Calu3 (cell line): ENCODE measurements around the gene ELFN1. TPM values are rescaled to one million over a fixed set of nuclear protein-coding genes. Genes with fewer than 3 reads are reported as not detected.

Experiments used
- BruUV-seq: library from RNA; stranded (reverse); fragments of 400-500 nt; replicated peaks from 2 replicates; lab custom pipeline; 2021; lab: Mats Ljungman, UMichigan
- CTCF ChIA-PET: fragments of 300-600 bp; sonication (Branson Sonifier 250); formaldehyde crosslinking; loops from one replicate; lab custom pipeline; 2022; ENCODE audit warnings: antibody characterized with exemption; lab: Charles Lee
- DNase-seq: peaks from one replicate; pipeline ENCODE4 v3.0.0; 2022
- H3K27ac Mint-ChIP-seq: one replicate; pipeline ENCODE4 v1.8.0; 2022; ENCODE audit warnings: mixed read lengths; ENCODE audit not compliant: unreplicated experiment
- H3K27me3 Mint-ChIP-seq: one replicate; pipeline ENCODE4 v1.8.0; 2022; ENCODE audit warnings: mixed read lengths; ENCODE audit not compliant: unreplicated experiment
- H3K36me3 Mint-ChIP-seq: one replicate; pipeline ENCODE4 v1.8.0; 2022; ENCODE audit warnings: mild to moderate bottlenecking, moderate library complexity, mixed read lengths; ENCODE audit not compliant: insufficient read depth, unreplicated experiment
- H3K4me1 Mint-ChIP-seq: one replicate; pipeline ENCODE4 v1.8.0; 2022; ENCODE audit warnings: mild to moderate bottlenecking, low read depth, mixed read lengths; ENCODE audit not compliant: unreplicated experiment
- H3K4me3 Mint-ChIP-seq: one replicate; pipeline ENCODE4 v1.8.0; 2022; ENCODE audit warnings: mild to moderate bottlenecking, low read depth, moderate library complexity, mixed read lengths; ENCODE audit not compliant: unreplicated experiment
- H3K9me3 Mint-ChIP-seq: one replicate; pipeline ENCODE4 v1.8.0; 2022; ENCODE audit warnings: low read depth, mixed read lengths; ENCODE audit not compliant: unreplicated experiment
- CTCF ChIP-seq: fragments of 200-600 bp; IDR thresholded peaks from one replicate; pipeline ENCODE4 v1.8.0; 2022; ENCODE audit warnings: antibody characterized with exemption; ENCODE audit not compliant: unreplicated experiment
- intact Hi-C: fragments of 100-400 bp; cut with micrococcal nuclease; formaldehyde crosslinking; loops from one replicate; pipeline ENCODE4 v1.10.0; 2022; ENCODE audit not compliant: unreplicated experiment
- total RNA-seq: library from RNA; stranded (reverse); gene quantifications from 2 replicates; pipeline ENCODE4 v1.2.3, GENCODE V29; 2022

ELFN1 gene
- total RNA-seq, 1 experiment from 2014 or later = not detected

GRCh38 chr7:1637155-1637554 lies 32.9 kb upstream of the ELFN1 start:
- CTCF ChIA-PET = no interaction called here
- Mint-ChIP-seq H3K27ac (no peak overlapping the region), H3K9me3 (peaks cover 4% of the 10 kb centered on the region), H3K4me1 (no peaks in the 10 kb centered on the region), H3K4me3 (no peak overlapping the region), H3K36me3 (no peaks in the 10 kb centered on the region), H3K27me3 (peaks cover 85% of the 10 kb centered on the region)
- intact Hi-C loops = no loop called here
- no peak for TF ChIP-seq CTCF
- no peak for DNase-seq
- BruUV-seq = no TSS peak

GRCh38 chr7:1638215-1638661 lies 31.8 kb upstream of the ELFN1 start:
- H3K9me3 Mint-ChIP-seq = peaks cover 4% of the 10 kb centered on the region
- intact Hi-C loops = no loop called here
- BruUV-seq = no TSS peak
- H3K27me3 Mint-ChIP-seq = peaks cover 85% of the 10 kb centered on the region
- CTCF ChIA-PET = interaction anchor here (0.9 kb wide), 1 partner anchor 25 kb away, joined by 3 read pairs; no protein-coding TSS in a partner anchor
- no peak for DNase-seq
- no peaks in the 10 kb centered on the region for H3K4me1 Mint-ChIP-seq
- no peak overlapping the region for H3K4me3 Mint-ChIP-seq
- no peak for TF ChIP-seq CTCF
- no peaks in the 10 kb centered on the region for H3K36me3 Mint-ChIP-seq
- H3K27ac Mint-ChIP-seq = no peak overlapping the region

GRCh38 chr7:1639071-1639470 lies 31.0 kb upstream of the ELFN1 start:
- CTCF ChIA-PET = no interaction called here
- H3K4me1 Mint-ChIP-seq = no peaks in the 10 kb centered on the region

GRCh38 chr7:1639532-1640175 lies 30.4 kb upstream of the ELFN1 start:
- intact Hi-C loops = no loop called here
- CTCF ChIA-PET = interaction anchor here (0.7 kb wide), 2 partner anchors 98 to 309 kb away, joined by 3 to 4 read pairs; no protein-coding TSS in a partner anchor
- DNase-seq = no peak

More at GRCh38 chr7:1639071-1639470, 31.0 kb upstream of the ELFN1 start:
- no TSS peak for BruUV-seq
- H3K9me3 Mint-ChIP-seq = peaks cover 4% of the 10 kb centered on the region
- DNase-seq = no peak
- TF ChIP-seq CTCF = no peak
- intact Hi-C loops = no loop called here
- H3K27ac Mint-ChIP-seq = no peak overlapping the region
- no peak overlapping the region for H3K4me3 Mint-ChIP-seq
- no peaks in the 10 kb centered on the region for H3K36me3 Mint-ChIP-seq
- H3K27me3 Mint-ChIP-seq = peaks cover 85% of the 10 kb centered on the region

More at GRCh38 chr7:1639532-1640175, 30.4 kb upstream of the ELFN1 start:
- BruUV-seq = no TSS peak
- no peaks in the 10 kb centered on the region for H3K4me1 Mint-ChIP-seq
- no peak for TF ChIP-seq CTCF
- H3K27me3 Mint-ChIP-seq = peaks cover 85% of the 10 kb centered on the region
- H3K9me3 Mint-ChIP-seq = peaks cover 4% of the 10 kb centered on the region
- H3K27ac Mint-ChIP-seq = no peak overlapping the region
- H3K36me3 Mint-ChIP-seq = no peaks in the 10 kb centered on the region
- no peak overlapping the region for H3K4me3 Mint-ChIP-seq
